SU-DHL-6 (cell line): Measurements from ENCODE around the gene CDPF1.

Experiments used
- CTCF ChIP-seq: fragments of 200-600 bp; sonication (generic); IDR thresholded peaks from one replicate; pipeline ENCODE4 v1.5.1; 2017; ENCODE audit warnings: antibody characterized with exemption, mild to moderate bottlenecking, low read length, moderate library complexity; ENCODE audit not compliant: insufficient read depth, poor library complexity, severe bottlenecking
- EZH2phosphoT487 ChIP-seq: fragments of 200-600 bp; sonication (generic), shearing (Covaris generic); conservative IDR thresholded peaks from 2 replicates; pipeline ENCODE4 v1.6.1; 2018; ENCODE audit warnings: mild to moderate bottlenecking, antibody characterized with exemption, low read length, moderate library complexity, mixed read lengths

- TF ChIP-seq CTCF, result no peak
- TF ChIP-seq EZH2phosphoT487, result no peak
Measured at GRCh38 chr22:46290121-46290842, 40.2 kb upstream of the CDPF1 start.
